GM21360 (cell line): Measurements from ENCODE around the gene HOXA10.

Source experiments
- ATAC-seq: cut with Tn5 transposase; IDR thresholded peaks from one replicate; pipeline ENCODE4 v1.9.1; 2021; ENCODE audit warnings: mild to moderate bottlenecking, moderate library complexity; ENCODE audit not compliant: unreplicated experiment

Gene HOXA10

DNA sequence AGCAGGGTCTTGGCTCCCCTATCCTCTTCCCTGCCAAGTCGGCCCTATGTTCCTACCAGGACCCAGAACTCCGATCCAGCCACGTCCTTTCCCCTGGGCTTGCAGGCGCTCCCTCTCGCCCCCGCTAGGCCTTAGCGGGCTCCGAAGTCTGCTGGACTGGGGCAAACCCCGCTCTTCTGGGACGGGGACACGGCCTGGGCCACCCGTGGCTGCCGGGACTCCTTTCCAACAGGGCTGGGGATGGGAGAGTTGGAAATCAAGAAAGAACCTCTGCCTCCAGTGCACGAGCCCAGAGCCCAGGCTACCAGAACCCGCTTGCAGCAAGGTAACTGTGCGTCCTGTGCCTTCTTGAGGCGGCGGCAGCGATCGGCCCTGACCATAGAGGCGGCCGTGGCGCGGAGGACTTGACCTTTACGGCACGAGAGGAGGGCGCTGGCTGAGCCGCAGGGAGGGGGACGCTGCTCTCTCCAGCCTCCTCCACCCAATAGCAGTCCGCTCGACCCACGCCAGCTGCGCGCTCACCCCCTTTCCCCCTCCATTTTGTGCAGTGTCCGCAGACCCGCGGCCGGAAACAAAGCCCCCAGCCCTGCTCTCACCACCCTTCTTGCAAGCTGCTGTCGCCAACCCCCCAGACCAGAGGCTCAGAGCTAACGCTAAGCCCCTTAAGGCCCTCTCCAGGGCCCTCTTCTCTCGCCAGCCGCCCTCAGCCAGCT, 17.9 kb upstream of the HOXA10 start:
- no peak for ATAC-seq

GRCh38 chr7:27191161-27191731, 17.1 kb upstream of the HOXA10 start:
- no peak for ATAC-seq

- no peak for ATAC-seq
These were observed 16.1 kb upstream of the HOXA10 start for GRCh38 chr7:27189997-27190748.

- no peak for ATAC-seq
These were observed 15.3 kb upstream of the HOXA10 start for GRCh38 chr7:27189295-27189996.

DNA sequence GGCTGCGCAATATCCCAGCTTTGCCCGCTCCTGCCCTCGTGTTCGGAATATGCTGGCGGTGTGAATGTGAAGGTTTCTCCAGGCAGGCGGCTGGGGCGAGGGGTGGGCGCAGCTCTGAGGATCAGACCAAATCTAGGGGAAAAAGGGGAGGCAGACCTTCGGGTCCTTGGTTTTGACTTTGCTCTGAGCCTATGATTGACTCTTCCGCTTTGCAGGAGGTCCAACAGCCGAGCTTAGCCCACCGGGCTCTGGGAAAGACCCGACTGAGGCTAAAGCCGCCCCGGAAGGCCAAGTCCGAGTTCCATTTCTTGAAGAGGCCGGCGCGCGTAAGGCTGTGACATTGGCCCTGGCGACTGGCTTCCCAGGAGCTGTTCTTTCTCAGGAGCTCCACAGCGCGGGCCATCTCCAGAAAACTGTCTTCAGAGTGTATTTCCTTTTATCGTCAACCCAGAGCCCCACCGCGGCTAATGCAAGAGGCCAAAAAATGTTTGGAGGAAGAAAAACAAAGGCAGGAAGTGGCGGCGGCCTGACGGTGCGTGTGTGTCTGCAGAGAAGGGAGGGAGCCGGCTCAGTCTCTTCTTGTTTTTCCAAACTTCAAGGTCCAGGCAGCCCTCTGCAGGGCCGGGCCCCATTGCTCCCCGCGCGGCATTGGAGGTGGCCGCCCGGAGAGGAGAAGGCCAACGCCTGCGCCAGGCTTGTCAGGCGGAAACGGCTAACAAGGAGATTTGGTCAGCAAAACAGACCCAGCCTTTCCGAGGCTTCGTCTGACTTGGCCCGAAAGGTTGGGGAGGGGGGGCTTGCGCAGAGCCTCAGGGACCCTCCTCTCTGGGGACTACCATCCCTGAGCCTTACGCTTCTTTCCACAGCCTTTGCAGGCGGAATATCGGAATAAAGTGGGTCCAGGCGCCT, 14.5 kb upstream of the HOXA10 start:
- no peak for ATAC-seq

- no peak for ATAC-seq
These were observed 13.6 kb upstream of the HOXA10 start for GRCh38 chr7:27187475-27188385.

GRCh38 chr7:27186668-27187474, 12.8 kb upstream of the HOXA10 start:
- ATAC-seq, result no peak

- no peak for ATAC-seq
These were observed 11.9 kb upstream of the HOXA10 start for GRCh38 chr7:27185854-27186667.

DNA sequence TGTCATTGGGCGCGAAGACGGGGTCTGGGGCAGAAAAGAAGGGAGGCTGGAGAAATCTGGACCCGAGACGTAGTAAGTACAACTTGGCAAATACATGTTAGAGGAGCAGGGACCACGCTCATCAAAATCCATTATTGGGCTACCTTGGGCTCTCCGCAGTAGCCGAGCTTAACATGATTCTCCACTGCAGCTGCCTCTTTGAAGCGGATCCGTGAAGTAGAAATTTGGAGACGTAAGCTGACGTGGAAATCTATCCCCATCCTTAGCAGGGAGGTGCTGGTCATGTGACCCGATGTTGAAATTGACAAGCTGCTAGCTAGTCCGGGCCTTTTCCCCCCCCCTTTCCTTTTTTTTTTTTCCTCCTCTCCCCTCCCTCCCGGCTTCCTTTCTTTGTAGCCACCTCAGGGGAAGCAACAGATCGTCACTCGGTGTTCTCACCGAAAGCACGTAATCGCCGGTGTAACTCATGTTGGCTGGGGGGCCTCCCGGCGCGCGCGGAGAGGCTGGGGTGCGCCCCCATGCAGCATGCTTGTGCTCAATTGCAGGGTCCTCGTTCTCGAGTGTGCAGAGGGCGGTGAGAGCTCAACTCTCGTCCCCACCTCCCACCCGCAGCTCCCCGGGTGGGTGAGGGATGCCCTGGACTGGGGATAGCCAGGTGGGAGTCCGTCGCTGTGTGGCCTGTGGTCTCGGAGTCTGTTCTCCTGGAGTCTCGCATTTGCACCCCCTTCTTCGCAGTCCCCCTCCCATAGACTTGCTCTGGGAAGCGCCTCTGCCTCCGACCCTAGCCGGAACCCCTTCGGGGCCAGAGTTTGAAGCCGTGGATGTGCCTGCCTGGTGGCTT, 11.1 kb upstream of the HOXA10 start, which contains the start of gene HOXA11:
TSS of gene HOXA11 (minus strand) at position 220 of the 841 bp plus-strand sequence. CDS start at position 132, 88 bp downstream.
- no peak for ATAC-seq

DNA sequence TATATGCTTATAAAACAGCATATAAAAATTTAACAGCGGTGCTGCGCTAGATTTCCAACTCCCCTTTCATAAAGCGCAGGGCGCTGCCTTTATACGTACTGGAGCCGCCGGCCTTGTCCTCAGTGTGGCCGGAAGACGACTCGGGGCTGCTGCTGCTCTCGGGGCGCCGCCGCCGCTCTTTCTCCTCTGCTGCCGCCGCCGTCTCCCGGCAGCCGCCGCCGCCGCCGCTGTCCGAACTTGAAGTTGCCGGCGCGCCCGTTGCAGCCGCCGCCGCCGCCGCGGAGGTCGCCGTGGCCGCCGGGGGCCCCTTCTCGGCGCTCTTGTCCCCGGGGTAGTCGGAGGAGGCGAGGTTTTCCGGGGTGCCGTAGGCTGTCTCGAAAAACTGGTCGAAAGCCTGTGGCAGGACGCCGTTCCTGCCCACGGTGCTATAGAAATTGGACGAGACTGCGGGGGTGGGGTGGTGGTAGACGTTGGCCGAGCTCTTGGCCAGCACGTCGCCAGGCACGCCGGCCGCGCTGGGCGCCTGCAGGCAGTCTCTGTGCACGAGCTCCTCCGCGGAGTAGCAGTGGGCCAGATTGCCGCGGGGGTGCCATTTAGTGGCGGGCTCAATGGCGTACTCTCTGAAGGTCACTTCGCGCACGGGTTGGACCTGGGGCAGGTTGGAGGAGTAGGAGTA, 10.4 kb upstream of the HOXA10 start:
- no peak for ATAC-seq

DNA sequence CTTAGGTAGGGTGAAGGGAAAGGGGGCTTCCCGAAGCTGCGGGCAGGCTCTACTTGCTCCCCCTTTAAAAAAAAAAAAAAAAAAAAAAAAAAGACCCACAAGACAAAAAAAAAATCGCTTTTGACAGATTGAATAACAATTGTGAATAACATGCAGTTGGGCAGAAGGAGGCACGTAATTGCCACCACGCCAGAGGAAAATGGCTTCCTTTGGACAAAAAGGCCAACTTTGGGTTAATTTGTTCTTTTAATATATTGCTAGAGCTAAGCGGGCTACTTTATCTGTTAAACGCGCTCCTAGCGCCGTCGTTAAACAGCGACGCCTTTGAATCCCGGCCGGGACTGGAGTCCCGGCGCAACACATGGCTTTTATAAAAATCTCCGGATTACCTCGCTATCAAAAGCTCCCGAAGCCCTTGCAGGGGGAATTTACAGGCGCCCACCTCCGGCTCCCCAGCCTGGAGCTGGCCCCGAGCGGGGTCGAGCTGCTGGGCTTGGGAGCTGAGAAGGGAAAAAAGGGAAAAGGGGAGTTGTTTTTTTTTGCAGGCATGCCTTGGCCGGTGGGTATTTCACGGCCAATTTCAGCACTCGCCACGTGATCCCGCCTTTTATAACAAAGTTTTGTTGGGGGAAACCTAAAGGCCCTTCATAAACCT, 9.7 kb upstream of the HOXA10 start:
- ATAC-seq, result no peak

DNA sequence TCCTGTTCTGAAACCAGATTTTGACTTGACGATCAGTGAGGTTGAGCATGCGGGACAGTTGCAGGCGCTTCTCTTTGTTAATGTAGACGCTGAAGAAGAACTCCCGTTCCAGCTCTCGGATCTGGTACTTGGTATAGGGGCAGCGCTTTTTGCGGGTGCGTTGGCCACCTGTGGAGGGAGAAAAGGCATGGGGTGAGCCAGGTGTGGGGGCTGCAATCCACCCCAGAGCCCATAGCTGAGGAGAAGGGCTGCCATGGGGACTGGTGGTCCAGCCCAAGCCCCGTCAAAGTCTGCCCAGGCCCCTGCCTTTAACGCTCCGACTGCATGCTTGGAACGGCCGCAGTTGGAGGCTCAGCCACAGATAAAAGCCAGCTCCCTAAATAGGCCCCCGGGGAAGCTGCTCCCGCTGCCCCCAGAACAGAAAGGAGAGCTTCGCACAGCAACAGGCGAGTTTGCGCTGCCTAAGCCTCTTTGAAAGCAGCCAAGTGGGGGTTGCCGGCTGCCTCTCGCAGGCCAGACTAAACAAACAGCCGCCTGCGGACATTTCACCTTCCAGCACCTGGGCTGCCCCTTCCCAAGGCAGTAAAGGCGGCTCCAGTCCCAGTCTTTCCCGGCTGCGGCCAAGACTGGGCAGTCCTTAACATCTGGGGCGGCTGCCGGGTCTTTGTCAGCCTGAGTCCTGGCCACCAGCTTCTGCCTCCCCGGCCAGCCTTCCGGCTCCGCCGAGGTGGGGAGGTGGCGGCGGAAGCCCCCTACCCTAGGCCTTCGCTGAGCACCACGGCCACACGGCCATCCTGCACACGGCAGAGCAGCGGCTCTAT, 9.0 kb upstream of the HOXA10 start:
- ATAC-seq, result no peak

DNA sequence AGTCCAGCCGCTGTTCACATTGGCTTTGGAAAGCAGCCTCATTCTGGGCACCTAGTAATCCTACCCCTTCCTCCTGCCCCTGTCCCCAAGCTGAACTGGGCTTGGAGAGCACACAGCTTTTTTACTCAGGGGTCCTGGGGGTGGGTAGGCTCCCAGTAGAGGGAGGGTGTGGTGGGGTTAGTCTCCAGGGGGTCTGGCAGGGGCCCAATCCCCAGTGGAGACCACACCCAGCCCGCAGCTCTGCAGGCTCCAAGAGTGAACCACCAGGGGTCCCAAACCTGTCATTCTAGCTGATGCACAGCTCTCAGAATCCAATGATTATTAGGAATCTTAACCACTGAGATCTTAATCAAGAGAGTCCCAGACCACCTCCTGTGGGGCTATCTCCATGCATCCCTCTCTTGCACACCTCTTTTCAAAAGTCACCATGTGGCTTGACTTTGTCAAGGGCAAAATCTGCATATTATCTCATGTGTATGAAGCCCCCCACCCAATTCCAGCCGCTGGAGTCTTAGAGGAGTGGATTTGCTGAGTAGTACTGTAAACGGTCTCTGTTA, 8.2 kb upstream of the HOXA10 start:
- no peak for ATAC-seq

- no peak for ATAC-seq
These were observed 7.7 kb upstream of the HOXA10 start for GRCh38 chr7:27181795-27182275.
